Activated T-helper 17 cell treated with anti-CD3 and anti-CD28 coated beads, Interleukin-2, amount 50 U/mL, for 72 hours (primary cell): ENCODE measurements around the gene OR13C2. TPM values are rescaled to one million over a fixed set of nuclear protein-coding genes. Genes with fewer than 3 reads are reported as not detected.
"Not testable (repeated sequence)": the region's sequence is repeated elsewhere in the genome, so short reads cannot be mapped to it uniquely, and the experiment has no call there.

Source experiments
- ATAC-seq: fragments of 150-1000 bp; cut with Tn5 transposase; replicated peaks from 2 replicates; pipeline ENCODE4 v1.10.0; 2021; ENCODE audit warnings: mild to moderate bottlenecking, moderate library complexity
- H3K27ac Mint-ChIP-seq: one replicate; pipeline ENCODE4 v1.8.0; 2022; ENCODE audit warnings: mixed read lengths
- H3K27me3 Mint-ChIP-seq: one replicate; pipeline ENCODE4 v1.8.0; 2022; ENCODE audit warnings: mixed read lengths
- H3K36me3 Mint-ChIP-seq: one replicate; pipeline ENCODE4 v1.8.0; 2022; ENCODE audit warnings: low read depth, mild to moderate bottlenecking, mixed read lengths
- H3K4me1 Mint-ChIP-seq: one replicate; pipeline ENCODE4 v1.8.0; 2022; ENCODE audit warnings: mixed read lengths
- H3K4me3 Mint-ChIP-seq: one replicate; pipeline ENCODE4 v1.8.0; 2022; ENCODE audit warnings: mild to moderate bottlenecking, mixed read lengths
- H3K9me3 Mint-ChIP-seq: one replicate; pipeline ENCODE4 v1.8.0; 2022; ENCODE audit warnings: mixed read lengths
- total RNA-seq, 2 donors: library from RNA; stranded (reverse); gene quantifications; one replicate each; pipeline ENCODE4 v1.2.3, GENCODE V29; 2022

Gene OR13C2
- total RNA-seq: not detected

- not testable (repeated sequence) for ATAC-seq, H3K4me1 Mint-ChIP-seq, H3K4me3 Mint-ChIP-seq, H3K9me3 Mint-ChIP-seq, H3K27ac Mint-ChIP-seq, H3K36me3 Mint-ChIP-seq, H3K27me3 Mint-ChIP-seq
Observed at GRCh38 chr9:104605527-104605926, at the start of gene OR13C2. Gene OR13C2 (minus strand): TSS chr9:104605627. CDS start chr9:104605627, 0 bp downstream.

GRCh38 chr9:104635456-104635855 is 30.0 kb upstream of the OR13C2 start:
- no peaks in the 10 kb centered on the region for H3K4me1 Mint-ChIP-seq
- peaks cover 9% of the 10 kb centered on the region for H3K9me3 Mint-ChIP-seq
- no peak for ATAC-seq
- H3K27me3 Mint-ChIP-seq: peaks cover 2% of the 10 kb centered on the region
- H3K27ac Mint-ChIP-seq: no peak overlapping the region
- H3K36me3 Mint-ChIP-seq: no peaks in the 10 kb centered on the region
- H3K4me3 Mint-ChIP-seq: no peak overlapping the region

GRCh38 chr9:104633976-104634520 is 28.6 kb upstream of the OR13C2 start:
- H3K27ac Mint-ChIP-seq: no peak overlapping the region
- H3K4me3 Mint-ChIP-seq: no peak overlapping the region
- peaks cover 6% of the 10 kb centered on the region for H3K27me3 Mint-ChIP-seq
- H3K9me3 Mint-ChIP-seq: peaks cover 9% of the 10 kb centered on the region
- no peak for ATAC-seq
- H3K4me1 Mint-ChIP-seq: no peaks in the 10 kb centered on the region
- no peaks in the 10 kb centered on the region for H3K36me3 Mint-ChIP-seq

DNA sequence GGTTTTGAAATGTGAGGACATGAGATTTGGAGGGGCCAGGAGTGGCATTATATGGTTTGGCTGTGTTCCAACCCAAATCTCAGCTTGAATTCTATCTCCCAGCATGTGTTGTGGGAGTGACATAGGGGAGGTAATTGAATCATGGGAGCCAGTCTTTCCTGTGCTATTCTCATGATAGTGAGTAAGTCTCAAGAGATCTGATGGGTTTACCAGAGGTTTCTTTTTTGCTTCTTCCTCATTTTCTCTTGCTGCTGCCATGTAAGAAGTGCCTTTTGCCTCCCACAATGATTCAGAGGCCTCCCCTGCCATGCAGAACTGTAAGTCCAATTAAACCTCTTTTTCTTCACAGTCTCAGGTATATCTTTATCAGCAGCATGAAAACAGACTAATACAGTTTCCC is 20.5 kb upstream of the OR13C2 start:
- not testable (repeated sequence) for H3K4me3 Mint-ChIP-seq, H3K4me1 Mint-ChIP-seq

GRCh38 chr9:104618104-104618503 is 12.7 kb upstream of the OR13C2 start, which contains the start of gene OR13C9:
Gene OR13C9 (minus strand): TSS chr9:104618204. CDS start chr9:104618204, 0 bp downstream.
- no peak for ATAC-seq
- Mint-ChIP-seq H3K27ac (no peak within 1 kb of the TSS), H3K36me3 (no peaks in the 10 kb centered on the region), H3K9me3 (no peaks in the 10 kb centered on the region), H3K4me3 (no peak within 1 kb of the TSS), H3K4me1 (no peaks in the 10 kb centered on the region), H3K27me3 (no peaks in the 10 kb centered on the region)

More for the DNA sequence above, 20.5 kb upstream of the OR13C2 start:
- H3K9me3 Mint-ChIP-seq, H3K27me3 Mint-ChIP-seq, ATAC-seq, H3K36me3 Mint-ChIP-seq, H3K27ac Mint-ChIP-seq: not testable (repeated sequence)

DNA sequence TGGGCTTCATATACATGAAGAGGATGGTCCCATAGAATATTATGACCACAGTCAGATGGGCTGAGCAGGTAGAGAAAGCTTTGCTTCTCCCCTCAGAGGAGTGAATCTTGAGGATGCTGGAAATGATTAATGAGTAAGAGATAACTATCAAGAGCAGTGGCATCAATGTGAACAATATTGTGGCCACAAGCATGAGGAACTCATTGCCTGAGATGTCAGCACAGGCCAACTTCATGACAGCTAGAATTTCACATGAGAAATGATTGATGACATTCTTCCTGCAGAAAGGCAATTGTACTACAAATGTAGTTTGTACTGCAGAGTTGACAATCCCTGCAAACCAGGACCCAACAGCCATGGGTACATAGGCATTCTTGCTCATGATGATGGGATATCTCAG is 12.0 kb upstream of the OR13C2 start:
- no peaks in the 10 kb centered on the region for H3K36me3 Mint-ChIP-seq
- ATAC-seq: no peak
- H3K9me3 Mint-ChIP-seq: no peaks in the 10 kb centered on the region
- H3K27ac Mint-ChIP-seq: no peak overlapping the region
- no peak overlapping the region for H3K4me3 Mint-ChIP-seq
- H3K4me1 Mint-ChIP-seq: no peaks in the 10 kb centered on the region
- no peaks in the 10 kb centered on the region for H3K27me3 Mint-ChIP-seq

DNA sequence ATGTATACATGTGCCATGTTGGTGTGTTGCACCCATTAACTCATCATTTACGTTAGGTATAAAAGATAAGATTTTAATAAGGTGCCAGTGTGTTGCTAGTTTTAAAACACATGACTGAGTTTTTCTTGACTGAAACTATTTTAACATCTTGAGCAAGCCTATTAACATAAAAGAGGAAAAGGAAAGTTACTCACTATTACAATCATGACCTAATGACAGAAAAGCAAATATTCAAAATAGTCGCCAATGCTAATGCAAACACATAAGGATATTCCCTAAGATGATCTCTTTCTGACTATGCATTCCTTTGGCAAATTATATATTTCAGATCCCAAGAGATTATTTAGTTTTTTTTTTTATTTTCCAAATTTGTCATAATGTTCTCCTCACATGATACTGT is 5.8 kb upstream of the OR13C2 start:
- Mint-ChIP-seq H3K9me3 (no peaks in the 10 kb centered on the region), H3K36me3 (no peaks in the 10 kb centered on the region), H3K27me3 (no peaks in the 10 kb centered on the region), H3K4me1 (no peaks in the 10 kb centered on the region), H3K4me3 (no peak overlapping the region), H3K27ac (no peak overlapping the region)
- ATAC-seq: no peak

GRCh38 chr9:104608336-104608735 is 2.9 kb upstream of the OR13C2 start:
- Mint-ChIP-seq H3K36me3 (no peaks in the 10 kb centered on the region), H3K4me1 (no peaks in the 10 kb centered on the region), H3K27ac (no peak overlapping the region), H3K27me3 (no peaks in the 10 kb centered on the region), H3K4me3 (no peak overlapping the region), H3K9me3 (no peaks in the 10 kb centered on the region)
- ATAC-seq: no peak

- Mint-ChIP-seq H3K27ac (no peak overlapping the region), H3K27me3 (no peaks in the 10 kb centered on the region), H3K4me1 (no peaks in the 10 kb centered on the region), H3K4me3 (no peak overlapping the region), H3K36me3 (no peaks in the 10 kb centered on the region), H3K9me3 (no peaks in the 10 kb centered on the region)
- no peak for ATAC-seq
Observed at GRCh38 chr9:104606152-104606551, 725 bp upstream of the OR13C2 start.

DNA sequence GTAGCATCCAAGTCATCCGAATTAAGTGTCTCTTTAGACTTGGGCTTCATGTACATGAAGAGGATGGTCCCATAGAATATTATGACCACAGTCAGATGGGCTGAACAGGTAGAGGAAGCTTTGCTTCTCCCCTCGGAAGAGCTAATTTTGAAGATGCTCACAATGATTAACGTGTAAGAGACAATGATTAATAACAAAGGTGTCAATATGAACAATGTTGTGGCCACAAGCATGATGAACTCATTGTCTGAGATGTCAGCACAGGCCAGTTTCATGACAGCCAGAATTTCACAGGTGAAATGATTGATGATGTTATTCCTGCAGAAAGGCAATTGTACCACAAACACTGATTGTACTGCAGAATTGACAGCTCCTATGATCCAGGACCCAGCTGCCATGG is 626 bp downstream of the OR13C2 start:
- ATAC-seq: no peak
- Mint-ChIP-seq H3K9me3 (no peaks in the 10 kb centered on the region), H3K27ac (no peak overlapping the region), H3K4me3 (no peak overlapping the region), H3K36me3 (no peaks in the 10 kb centered on the region), H3K27me3 (no peaks in the 10 kb centered on the region), H3K4me1 (no peaks in the 10 kb centered on the region)

DNA sequence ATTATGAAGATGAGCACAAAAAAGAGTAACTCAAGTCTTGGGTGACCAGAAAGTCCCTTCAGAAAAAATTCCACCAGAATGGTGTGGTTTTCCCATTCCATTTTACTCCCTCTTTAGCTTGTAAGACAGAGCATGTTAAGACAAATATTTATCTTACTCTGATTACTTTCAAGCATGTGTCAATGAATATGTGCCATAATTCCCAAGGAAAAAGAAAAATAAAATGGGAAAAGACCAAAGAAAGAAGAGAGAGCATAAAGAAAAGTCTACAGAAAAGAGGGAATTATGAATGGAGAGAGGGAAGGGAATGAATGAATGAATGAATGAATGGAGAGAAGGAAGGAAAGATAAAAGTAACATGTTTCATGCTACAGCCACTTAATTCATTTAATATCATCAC is 6.1 kb downstream of the OR13C2 start, which contains the start of gene OR13C5:
OR13C5 (minus strand) TSS at position 101 of the 400 bp plus-strand sequence; CDS start at position 101, 0 bp downstream.
- H3K27me3 Mint-ChIP-seq, H3K4me3 Mint-ChIP-seq, H3K4me1 Mint-ChIP-seq, H3K36me3 Mint-ChIP-seq, H3K9me3 Mint-ChIP-seq, ATAC-seq, H3K27ac Mint-ChIP-seq: not testable (repeated sequence)

- H3K9me3 Mint-ChIP-seq, H3K4me3 Mint-ChIP-seq, H3K27me3 Mint-ChIP-seq, ATAC-seq, H3K36me3 Mint-ChIP-seq, H3K27ac Mint-ChIP-seq, H3K4me1 Mint-ChIP-seq: not testable (repeated sequence)
Observed at GRCh38 chr9:104598749-104599148, 6.7 kb downstream of the OR13C2 start.

- ATAC-seq: no peak
- H3K36me3 Mint-ChIP-seq: no peaks in the 10 kb centered on the region
- no peak overlapping the region for H3K27ac Mint-ChIP-seq
- no peak overlapping the region for H3K4me3 Mint-ChIP-seq
- no peaks in the 10 kb centered on the region for H3K4me1 Mint-ChIP-seq
- no peaks in the 10 kb centered on the region for H3K27me3 Mint-ChIP-seq
- H3K9me3 Mint-ChIP-seq: peaks cover 5% of the 10 kb centered on the region
Observed at GRCh38 chr9:104589626-104590025, 15.8 kb downstream of the OR13C2 start.

GRCh38 chr9:104586496-104587180 is 18.8 kb downstream of the OR13C2 start:
- no peaks in the 10 kb centered on the region for H3K27me3 Mint-ChIP-seq
- H3K4me1 Mint-ChIP-seq: no peaks in the 10 kb centered on the region
- no peak overlapping the region for H3K4me3 Mint-ChIP-seq
- no peak for ATAC-seq
- no peaks in the 10 kb centered on the region for H3K36me3 Mint-ChIP-seq
- H3K9me3 Mint-ChIP-seq: no peaks in the 10 kb centered on the region
- no peak overlapping the region for H3K27ac Mint-ChIP-seq

DNA sequence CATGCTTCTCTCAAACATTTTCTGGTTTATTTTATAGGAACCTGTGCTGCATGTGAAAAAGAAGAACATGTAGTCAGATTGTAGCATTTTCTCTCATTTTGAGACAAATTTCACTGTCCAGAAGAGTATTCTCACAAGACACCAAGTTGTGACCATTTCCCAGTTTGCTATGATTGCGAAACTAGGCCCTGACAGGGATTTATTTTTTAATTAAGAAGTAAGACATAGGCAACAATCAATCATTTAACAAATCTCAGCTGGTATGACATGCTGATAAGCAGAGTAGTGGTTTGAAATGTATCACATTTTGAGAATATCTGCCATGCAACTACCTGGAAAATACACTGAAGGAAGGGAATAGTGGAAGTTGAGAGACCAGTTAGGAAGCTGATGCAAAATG is 24.9 kb downstream of the OR13C2 start:
- Mint-ChIP-seq H3K4me3 (no peak overlapping the region), H3K27ac (no peak overlapping the region), H3K4me1 (no peaks in the 10 kb centered on the region), H3K27me3 (peaks cover 3% of the 10 kb centered on the region), H3K36me3 (no peaks in the 10 kb centered on the region), H3K9me3 (no peaks in the 10 kb centered on the region)
- ATAC-seq: no peak
